HepG2 (cell line): Measurements from ENCODE around the gene ACTL7B. TPM values are rescaled to one million over a fixed set of nuclear protein-coding genes. Genes with fewer than 3 reads are reported as not detected.

Source experiments
- BORCS8-MEF2B ChIP-seq: sonication (generic); formaldehyde crosslinking; IDR thresholded peaks from 2 replicates; pipeline ENCODE4 v1.8.0; 2022; ENCODE audit warnings: mild to moderate bottlenecking, missing genetic modification reagents
- HOXA3 ChIP-seq: sonication (generic); formaldehyde crosslinking; IDR thresholded peaks from 2 replicates; pipeline ENCODE4 v1.5.0; 2020; ENCODE audit warnings: missing genetic modification reagents
- ISL2 ChIP-seq: sonication (generic); formaldehyde crosslinking; IDR thresholded peaks from 2 replicates; pipeline ENCODE4 v1.5.0; 2020; ENCODE audit warnings: missing genetic modification reagents
- KDM3A ChIP-seq: IDR thresholded peaks from 2 replicates; pipeline ENCODE4 v1.6.1; 2018; ENCODE audit warnings: low read depth, missing compliant biosample characterization
- KDM5B ChIP-seq: sonication (generic); formaldehyde crosslinking; IDR thresholded peaks from 2 replicates; pipeline ENCODE4 v1.4.0; 2020; ENCODE audit warnings: missing genetic modification reagents, mild to moderate bottlenecking, borderline replicate concordance
- MXI1 ChIP-seq: IDR thresholded peaks from 3 replicates; pipeline ENCODE4 v1.6.1; 2012; ENCODE audit warnings: low read depth, low read length, inconsistent platforms, borderline replicate concordance
- POLR2G ChIP-seq: fragments of 200-400 bp; formaldehyde crosslinking; IDR thresholded peaks from 2 replicates; pipeline ENCODE4 v1.6.1; 2018; ENCODE audit warnings: mild to moderate bottlenecking, low read depth, low read length, moderate library complexity
- RBAK ChIP-seq: sonication (generic); formaldehyde crosslinking; IDR thresholded peaks from 2 replicates; pipeline ENCODE4 v1.5.1; 2020; ENCODE audit warnings: mild to moderate bottlenecking, missing genetic modification reagents
- REXO4 ChIP-seq: sonication (generic); formaldehyde crosslinking; IDR thresholded peaks from 2 replicates; pipeline ENCODE4 v1.8.0; 2022; ENCODE audit warnings: missing genetic modification reagents, mild to moderate bottlenecking, borderline replicate concordance
- ZBTB38 ChIP-seq: sonication (generic); formaldehyde crosslinking; IDR thresholded peaks from 2 replicates; pipeline ENCODE4 v1.5.1; 2020; ENCODE audit warnings: mild to moderate bottlenecking, missing genetic modification reagents
- ZNF256 ChIP-seq: sonication (generic); formaldehyde crosslinking; conservative IDR thresholded peaks from 2 replicates; pipeline ENCODE4 v1.4.0; 2020; ENCODE audit warnings: missing genetic modification reagents
- ZNF678 ChIP-seq: sonication (generic); formaldehyde crosslinking; IDR thresholded peaks from 2 replicates; pipeline ENCODE4 v1.4.0; 2020; ENCODE audit warnings: mild to moderate bottlenecking, missing genetic modification reagents
- ZNF878 ChIP-seq: sonication (generic); formaldehyde crosslinking; IDR thresholded peaks from 2 replicates; pipeline ENCODE4 v1.8.1; 2023; ENCODE audit warnings: mild to moderate bottlenecking, missing genetic modification reagents, moderate library complexity
- ZNF883 ChIP-seq: sonication (generic); formaldehyde crosslinking; IDR thresholded peaks from 2 replicates; pipeline ENCODE4 v1.5.1; 2020; ENCODE audit warnings: mild to moderate bottlenecking, missing genetic modification reagents; ENCODE audit errors: not compliant biosample characterization
- polyA plus RNA-seq, 8 experiments: library from polyadenylated mRNA; depleted of rRNA in 3 of 8; stranded (reverse) in 7 of 8; unstranded in 1 of 8; fragments of >200 nt; fragmentation: Illumina TruSeq in 4 of 8; extraction: Trizol in 4 of 8; gene quantifications; 2 replicates each; pipeline versions ENCODE4 v1.2.1 to v1.2.3, GENCODE V29; 2011 to 2016; ENCODE audit warnings: low read depth in 4 of 8, missing spikeins in 1 of 8, mixed read lengths in 1 of 8; ENCODE audit not compliant: insufficient read depth in 1 of 8
- total RNA-seq, 5 experiments: library from RNA; depleted of rRNA; stranded (reverse); fragments of >200 nt; fragmentation: Illumina TruSeq; extraction: Trizol; gene quantifications; 2 replicates each; pipeline ENCODE4 v1.2.3, GENCODE V29; 2016; ENCODE audit warnings: low read depth in 1 of 5
- TF ChIP-seq, protein P1 (sequence below): sonication (generic); formaldehyde crosslinking; IDR thresholded peaks from 2 replicates; pipeline ENCODE4 v1.4.0; 2020; ENCODE audit warnings: missing genetic modification reagents, borderline replicate concordance
- TF ChIP-seq, protein P2 (sequence below): sonication (generic); formaldehyde crosslinking; IDR thresholded peaks from 2 replicates; pipeline ENCODE4 v1.8.1; 2023; ENCODE audit warnings: mild to moderate bottlenecking, missing genetic modification reagents
- TF ChIP-seq, protein P3 (sequence below): sonication (generic); formaldehyde crosslinking; IDR thresholded peaks from 2 replicates; pipeline ENCODE4; 2020; ENCODE audit warnings: missing genetic modification reagents, mild to moderate bottlenecking, borderline replicate concordance
- TF ChIP-seq, protein P4 (sequence below): sonication (generic); formaldehyde crosslinking; IDR thresholded peaks from 2 replicates; pipeline ENCODE4 v1.5.0; 2020; ENCODE audit warnings: mild to moderate bottlenecking, missing genetic modification reagents

The ACTL7B gene
- total and polyA plus RNA-seq, 2 of the 13 experiments (the other 11 are each of a cell fraction or from before 2014, with no cell fraction given): 0.07 to 0.11 TPM

DNA sequence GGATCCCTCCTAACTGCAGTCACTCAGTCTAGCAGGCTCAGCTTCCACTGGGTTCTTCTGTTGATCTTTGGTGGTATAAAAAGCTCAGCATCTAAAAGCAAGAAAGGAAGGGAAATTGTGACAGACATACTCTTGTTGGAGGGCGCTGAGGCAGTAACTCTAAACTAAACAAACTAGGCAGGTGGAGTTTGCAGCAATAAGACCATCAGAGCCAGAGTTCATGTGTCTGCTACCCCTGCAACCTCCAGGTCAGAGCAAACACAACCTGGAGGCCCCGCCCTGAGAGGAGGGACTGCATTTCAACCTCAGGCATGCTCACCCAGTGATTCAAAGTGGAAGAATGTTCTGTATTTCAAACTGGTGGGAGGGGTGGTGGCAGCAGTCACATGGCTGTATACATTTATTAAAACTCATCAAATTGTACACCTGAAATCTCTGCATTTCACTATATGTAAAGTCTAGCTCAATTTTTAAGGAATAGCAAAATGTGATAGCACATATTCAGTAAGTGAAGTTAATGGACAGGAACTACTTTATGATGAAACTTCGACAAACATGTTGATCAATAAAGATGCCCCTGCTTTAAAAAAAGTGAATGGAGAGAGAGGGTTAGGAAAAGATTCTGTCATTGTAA, 13.4 kb upstream of the ACTL7B start (continued):
- TF ChIP-seq, protein P1, sequence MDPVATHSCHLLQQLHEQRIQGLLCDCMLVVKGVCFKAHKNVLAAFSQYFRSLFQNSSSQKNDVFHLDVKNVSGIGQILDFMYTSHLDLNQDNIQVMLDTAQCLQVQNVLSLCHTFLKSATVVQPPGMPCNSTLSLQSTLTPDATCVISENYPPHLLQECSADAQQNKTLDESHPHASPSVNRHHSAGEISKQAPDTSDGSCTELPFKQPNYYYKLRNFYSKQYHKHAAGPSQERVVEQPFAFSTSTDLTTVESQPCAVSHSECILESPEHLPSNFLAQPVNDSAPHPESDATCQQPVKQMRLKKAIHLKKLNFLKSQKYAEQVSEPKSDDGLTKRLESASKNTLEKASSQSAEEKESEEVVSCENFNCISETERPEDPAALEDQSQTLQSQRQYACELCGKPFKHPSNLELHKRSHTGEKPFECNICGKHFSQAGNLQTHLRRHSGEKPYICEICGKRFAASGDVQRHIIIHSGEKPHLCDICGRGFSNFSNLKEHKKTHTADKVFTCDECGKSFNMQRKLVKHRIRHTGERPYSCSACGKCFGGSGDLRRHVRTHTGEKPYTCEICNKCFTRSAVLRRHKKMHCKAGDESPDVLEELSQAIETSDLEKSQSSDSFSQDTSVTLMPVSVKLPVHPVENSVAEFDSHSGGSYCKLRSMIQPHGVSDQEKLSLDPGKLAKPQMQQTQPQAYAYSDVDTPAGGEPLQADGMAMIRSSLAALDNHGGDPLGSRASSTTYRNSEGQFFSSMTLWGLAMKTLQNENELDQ (CRISPR knock-in tag): no peak
- TF ChIP-seq ZBTB38 (0 out of 2 replicates have a peak, but pooled peaks have one; percentile 27), ZNF256 (CRISPR knock-in tag) (no peak), BORCS8-MEF2B (CRISPR knock-in tag) (peak; percentile 48; the same call in 1 of the 2 replicates), HOXA3 (CRISPR knock-in tag) (peak; percentile 63; the same call in 1 of the 2 replicates), ZNF883 (CRISPR knock-in tag) (no peak), ZNF678 (CRISPR knock-in tag) (no peak), KDM3A (CRISPR knock-in tag) (no peak), KDM5B (no peak), RBAK (CRISPR knock-in tag) (no peak), ISL2 (CRISPR knock-in tag) (peak; percentile 71), REXO4 (CRISPR knock-in tag) (no peak), ZNF878 (CRISPR knock-in tag) (no peak), MXI1 (peak; percentile 63; the same call in 1 of the 3 replicates), POLR2G (peak; percentile 67)
- TF ChIP-seq, protein P2, sequence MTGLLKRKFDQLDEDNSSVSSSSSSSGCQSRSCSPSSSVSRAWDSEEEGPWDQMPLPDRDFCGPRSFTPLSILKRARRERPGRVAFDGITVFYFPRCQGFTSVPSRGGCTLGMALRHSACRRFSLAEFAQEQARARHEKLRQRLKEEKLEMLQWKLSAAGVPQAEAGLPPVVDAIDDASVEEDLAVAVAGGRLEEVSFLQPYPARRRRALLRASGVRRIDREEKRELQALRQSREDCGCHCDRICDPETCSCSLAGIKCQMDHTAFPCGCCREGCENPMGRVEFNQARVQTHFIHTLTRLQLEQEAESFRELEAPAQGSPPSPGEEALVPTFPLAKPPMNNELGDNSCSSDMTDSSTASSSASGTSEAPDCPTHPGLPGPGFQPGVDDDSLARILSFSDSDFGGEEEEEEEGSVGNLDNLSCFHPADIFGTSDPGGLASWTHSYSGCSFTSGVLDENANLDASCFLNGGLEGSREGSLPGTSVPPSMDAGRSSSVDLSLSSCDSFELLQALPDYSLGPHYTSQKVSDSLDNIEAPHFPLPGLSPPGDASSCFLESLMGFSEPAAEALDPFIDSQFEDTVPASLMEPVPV (CRISPR knock-in tag): no peak; the same call in 1 of the 2 replicates
- TF ChIP-seq, protein P3, sequence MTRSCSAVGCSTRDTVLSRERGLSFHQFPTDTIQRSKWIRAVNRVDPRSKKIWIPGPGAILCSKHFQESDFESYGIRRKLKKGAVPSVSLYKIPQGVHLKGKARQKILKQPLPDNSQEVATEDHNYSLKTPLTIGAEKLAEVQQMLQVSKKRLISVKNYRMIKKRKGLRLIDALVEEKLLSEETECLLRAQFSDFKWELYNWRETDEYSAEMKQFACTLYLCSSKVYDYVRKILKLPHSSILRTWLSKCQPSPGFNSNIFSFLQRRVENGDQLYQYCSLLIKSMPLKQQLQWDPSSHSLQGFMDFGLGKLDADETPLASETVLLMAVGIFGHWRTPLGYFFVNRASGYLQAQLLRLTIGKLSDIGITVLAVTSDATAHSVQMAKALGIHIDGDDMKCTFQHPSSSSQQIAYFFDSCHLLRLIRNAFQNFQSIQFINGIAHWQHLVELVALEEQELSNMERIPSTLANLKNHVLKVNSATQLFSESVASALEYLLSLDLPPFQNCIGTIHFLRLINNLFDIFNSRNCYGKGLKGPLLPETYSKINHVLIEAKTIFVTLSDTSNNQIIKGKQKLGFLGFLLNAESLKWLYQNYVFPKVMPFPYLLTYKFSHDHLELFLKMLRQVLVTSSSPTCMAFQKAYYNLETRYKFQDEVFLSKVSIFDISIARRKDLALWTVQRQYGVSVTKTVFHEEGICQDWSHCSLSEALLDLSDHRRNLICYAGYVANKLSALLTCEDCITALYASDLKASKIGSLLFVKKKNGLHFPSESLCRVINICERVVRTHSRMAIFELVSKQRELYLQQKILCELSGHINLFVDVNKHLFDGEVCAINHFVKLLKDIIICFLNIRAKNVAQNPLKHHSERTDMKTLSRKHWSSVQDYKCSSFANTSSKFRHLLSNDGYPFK: no peak
- TF ChIP-seq, protein P4, sequence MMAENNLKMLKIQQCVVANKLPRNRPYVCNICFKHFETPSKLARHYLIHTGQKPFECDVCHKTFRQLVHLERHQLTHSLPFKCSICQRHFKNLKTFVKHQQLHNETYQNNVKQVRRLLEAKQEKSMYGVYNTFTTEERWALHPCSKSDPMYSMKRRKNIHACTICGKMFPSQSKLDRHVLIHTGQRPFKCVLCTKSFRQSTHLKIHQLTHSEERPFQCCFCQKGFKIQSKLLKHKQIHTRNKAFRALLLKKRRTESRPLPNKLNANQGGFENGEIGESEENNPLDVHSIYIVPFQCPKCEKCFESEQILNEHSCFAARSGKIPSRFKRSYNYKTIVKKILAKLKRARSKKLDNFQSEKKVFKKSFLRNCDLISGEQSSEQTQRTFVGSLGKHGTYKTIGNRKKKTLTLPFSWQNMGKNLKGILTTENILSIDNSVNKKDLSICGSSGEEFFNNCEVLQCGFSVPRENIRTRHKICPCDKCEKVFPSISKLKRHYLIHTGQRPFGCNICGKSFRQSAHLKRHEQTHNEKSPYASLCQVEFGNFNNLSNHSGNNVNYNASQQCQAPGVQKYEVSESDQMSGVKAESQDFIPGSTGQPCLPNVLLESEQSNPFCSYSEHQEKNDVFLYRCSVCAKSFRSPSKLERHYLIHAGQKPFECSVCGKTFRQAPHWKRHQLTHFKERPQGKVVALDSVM (CRISPR knock-in tag): peak; percentile 43; the same call in 1 of the 2 replicates
